ENCODE measurements around the gene NEXMIF.
"Not testable (repeated sequence)": the region's sequence is repeated elsewhere in the genome, so short reads cannot be mapped to it uniquely, and the experiment has no call there.

The NEXMIF gene

GRCh38 chrX:74925225-74926088 lies at the start of gene NEXMIF:
Gene NEXMIF (minus strand): TSS chrX:74925452.
- DNase-seq, result peak; percentile 52

DNA sequence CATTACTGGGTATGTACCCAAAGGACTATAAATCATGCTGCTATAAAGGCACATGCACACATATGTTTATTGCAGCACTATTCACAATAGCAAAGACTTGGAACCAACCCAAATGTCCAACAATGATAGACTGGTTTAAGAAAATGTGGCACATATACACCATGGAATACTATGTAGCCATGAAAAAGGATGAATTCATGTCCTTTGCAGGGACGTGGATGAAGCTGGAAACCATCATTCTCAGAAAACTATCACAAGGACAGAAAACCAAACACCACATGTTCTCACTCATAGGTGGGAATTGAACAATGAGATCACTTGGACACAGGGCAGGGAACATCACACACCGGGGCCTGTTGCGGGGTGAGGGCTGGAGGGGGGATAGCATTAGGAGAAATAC lies 36.7 kb upstream of the NEXMIF start:
- DNase-seq, result not testable (repeated sequence)

DNA sequence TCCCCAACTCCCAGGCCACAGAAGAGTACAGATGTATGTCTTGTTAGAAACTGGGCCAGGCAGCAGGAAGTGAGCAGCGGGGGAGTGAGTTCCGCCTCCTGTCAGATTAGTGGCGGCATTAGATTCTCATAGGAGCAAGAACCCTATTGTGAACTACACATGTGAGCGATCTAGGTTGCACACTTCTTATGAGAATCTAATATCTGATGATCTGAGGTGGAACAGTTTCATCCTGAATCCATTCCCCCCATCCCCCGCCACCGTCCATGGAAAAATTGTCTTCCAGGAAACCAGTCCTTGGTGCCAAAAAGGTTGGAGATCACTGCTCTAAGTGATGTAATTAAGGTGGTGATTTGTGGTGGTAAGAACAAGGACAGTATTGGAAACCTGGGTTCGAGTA lies 24.5 kb upstream of the NEXMIF start:
- no peak for DNase-seq

GRCh38 chrX:74940414-74940813 lies 15.2 kb upstream of the NEXMIF start:
- no peak for DNase-seq

DNA sequence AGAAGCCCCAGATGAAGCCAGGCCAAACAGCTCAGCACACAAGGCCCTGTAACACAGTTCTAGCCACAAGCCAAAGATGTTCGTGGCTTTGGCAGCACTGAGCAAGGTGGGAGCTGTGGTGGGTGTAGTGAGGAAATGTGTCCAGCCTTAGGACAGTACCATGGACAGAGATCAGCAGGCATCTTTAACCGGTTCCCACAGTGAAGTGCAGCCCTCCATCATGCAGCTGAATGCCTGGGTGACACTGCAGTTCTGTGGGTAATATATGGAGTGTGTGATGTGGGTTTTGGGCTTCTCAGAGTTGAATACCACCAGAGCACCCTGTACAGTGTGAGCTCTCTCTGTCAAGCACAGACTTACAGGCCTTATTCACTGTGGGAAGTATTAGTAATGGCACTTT lies 6.0 kb upstream of the NEXMIF start:
- DNase-seq, result no peak

GRCh38 chrX:74924449-74925224 lies 615 bp downstream of the NEXMIF start:
- peak; percentile 50 for DNase-seq

GRCh38 chrX:74923942-74924448 lies 1.3 kb downstream of the NEXMIF start:
- DNase-seq, result peak; percentile 40

DNA sequence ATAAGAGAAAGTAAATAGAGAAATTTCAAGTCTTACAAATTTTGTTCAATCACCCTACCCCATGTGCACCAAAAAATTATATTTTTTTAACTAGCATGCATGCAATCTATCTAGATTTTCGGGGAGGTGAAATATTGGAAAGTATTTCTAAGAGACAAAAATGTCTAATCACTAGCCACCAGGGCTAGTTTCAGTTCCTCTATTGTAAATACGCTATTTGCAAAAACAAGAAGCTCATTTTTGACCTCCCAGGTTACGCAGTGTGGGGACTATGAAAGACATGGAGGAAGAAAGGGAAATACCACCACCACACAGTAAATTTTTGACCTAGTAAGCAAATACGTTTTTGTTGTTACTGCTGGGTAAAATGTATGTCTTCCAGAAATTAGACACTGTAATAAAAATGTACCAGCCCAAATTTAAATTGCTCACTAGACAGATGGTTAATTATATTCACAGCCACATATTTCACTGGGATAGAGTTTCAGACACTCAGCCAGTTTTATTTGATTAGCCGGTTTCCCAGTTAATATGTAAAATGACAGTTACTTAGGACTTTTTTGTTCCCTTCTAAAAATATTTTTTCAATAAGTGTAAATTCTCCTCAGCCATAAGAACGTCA lies 2.2 kb downstream of the NEXMIF start:
- DNase-seq, result peak; percentile 67

DNA sequence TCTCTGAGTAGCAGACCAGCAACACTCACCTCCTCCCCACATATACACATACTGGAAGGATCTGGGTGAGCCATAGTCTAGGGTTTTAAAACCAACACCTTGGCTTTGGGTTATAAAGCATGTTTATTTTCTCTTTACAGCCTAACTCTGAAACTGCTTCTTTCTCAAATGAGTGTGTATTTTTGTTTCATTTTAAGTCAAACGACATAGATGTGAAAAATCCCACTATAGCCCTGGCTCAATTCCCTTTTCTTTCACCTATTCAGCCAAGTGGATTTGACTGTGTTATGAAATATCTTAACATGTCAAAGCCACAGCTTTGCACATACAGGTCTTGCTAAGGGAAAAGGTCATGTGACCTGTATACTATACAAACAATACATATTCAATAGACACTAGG lies 13.8 kb downstream of the NEXMIF start:
- no peak for DNase-seq

DNA sequence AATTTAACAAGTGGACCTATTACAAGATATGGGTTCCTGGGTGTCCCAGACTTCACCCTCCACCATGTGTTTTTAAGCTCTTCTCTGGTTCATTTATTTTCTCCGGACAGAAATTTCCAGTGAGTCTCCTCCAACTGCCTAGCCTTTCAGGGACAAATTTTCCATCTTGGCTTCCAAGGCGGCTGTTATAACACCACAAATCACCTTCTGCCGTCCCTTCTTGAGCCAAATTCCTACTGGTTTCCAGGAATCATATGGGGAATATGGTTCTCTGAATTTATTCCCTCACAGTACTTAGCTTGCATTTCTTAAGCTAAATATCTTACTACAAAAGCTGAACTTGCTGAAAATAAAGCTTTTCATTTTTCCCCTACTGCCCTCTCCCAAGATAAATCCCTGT lies 18.8 kb downstream of the NEXMIF start:
- DNase-seq, result no peak

- DNase-seq, result no peak
These were observed 22.4 kb downstream of the NEXMIF start for GRCh38 chrX:74902806-74903205.

GRCh38 chrX:74892561-74892960 lies 32.7 kb downstream of the NEXMIF start:
- no peak for DNase-seq

DNA sequence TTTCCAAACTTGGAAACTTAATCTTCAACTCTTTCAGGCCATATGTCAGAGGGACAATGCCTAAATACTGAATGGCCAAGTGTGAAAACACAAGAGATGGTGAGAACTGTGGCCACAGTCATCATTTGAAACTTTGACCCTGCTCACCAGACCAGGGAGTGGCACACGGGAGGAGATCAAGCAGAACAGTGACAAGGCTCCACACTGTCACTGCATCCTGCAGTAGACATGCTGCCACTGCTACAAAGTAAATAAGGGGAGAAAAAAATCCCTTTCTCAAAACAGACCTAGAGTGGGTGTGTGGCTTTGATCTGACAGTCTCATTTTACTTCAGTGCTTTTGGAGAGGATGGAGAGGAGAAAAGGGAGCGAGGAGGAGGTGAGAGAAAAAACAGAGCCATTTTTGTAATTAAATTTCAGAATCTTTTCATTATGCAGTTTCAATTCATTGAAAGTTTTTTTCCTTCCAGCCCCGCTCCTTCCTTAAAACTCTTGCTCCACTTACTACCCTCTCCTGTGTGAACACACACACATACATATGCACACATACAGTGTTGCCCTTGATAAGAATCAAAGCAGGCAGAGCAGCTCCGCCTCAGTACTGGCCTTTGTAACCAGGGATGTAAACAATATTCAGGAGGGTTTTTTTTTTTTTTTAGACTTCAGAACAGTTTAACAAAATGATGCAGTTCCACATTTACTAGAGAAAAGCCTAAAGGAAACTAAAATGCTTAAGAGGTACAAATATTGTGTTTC lies 34.4 kb downstream of the NEXMIF start:
- no peak for DNase-seq

- not testable (repeated sequence) for DNase-seq
These were observed 42.9 kb downstream of the NEXMIF start for GRCh38 chrX:74882383-74882782.

DNA sequence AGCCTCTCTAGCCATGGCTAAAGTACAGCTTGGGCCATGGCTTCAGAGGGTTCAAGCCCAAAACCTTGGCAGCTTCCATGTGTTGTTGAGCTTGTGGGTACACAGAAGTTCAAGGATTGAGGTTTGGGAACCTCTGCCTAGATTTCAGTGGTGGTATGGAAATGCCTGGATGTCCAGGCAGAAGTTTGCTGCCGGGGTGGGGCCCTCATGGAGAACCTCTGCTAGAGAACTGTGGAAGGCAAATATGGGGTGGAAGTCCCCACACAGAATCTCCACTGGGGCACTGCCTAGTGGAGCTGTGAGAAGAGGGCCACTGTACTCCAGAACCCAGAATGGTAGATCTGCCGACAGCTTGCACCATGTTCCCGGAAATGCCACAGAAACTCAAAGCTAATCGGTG lies 59.5 kb downstream of the NEXMIF start:
- DNase-seq, result no peak

GRCh38 chrX:74853255-74853654 lies 72.0 kb downstream of the NEXMIF start:
- no peak for DNase-seq

GRCh38 chrX:74835566-74835965 lies 89.7 kb downstream of the NEXMIF start:
- DNase-seq, result no peak

- DNase-seq, result not testable (repeated sequence)
These were observed 105.5 kb downstream of the NEXMIF start for GRCh38 chrX:74819797-74820196.

- DNase-seq, result no peak
These were observed 110.6 kb downstream of the NEXMIF start for GRCh38 chrX:74814681-74815080.

DNA sequence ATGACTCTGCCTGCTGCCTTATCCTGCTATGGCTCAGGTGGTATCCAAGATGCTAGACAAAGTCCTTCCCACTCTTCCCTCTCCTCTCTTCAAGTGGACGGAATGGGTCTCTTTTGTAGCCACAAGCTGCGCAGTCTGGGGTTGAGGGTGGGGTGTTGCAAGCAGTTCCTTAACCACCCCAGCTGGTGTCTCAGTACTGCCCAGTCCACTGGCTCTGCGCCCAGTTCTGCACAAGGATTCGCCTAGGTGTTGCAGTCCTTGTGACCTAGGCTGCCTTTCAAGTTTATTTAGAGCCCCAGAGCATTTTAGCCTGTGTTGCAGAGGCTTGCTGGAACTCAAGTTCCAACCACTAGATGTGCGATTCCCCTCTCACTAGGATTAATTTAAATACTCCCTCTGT lies 120.7 kb downstream of the NEXMIF start:
- no peak for DNase-seq

DNA sequence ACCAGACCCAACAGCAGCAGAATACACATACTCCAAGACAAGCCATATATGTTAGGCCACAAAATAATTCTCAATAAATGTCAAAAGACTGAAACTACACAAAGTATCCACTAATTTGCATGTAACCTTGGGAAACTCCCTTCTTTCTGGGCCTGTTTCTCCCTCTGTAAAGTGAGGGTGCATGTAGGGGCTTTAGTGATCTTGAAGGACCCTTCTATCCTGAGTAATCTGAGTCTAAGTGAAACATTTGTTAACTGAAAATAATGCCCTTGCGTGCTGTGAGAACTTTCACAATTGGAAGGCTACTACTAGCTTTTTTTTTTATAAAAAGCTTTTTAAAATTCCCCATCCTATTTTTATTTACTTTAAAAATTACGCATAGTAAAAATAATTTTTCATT lies 125.2 kb downstream of the NEXMIF start:
- no peak for DNase-seq

- no peak for DNase-seq
These were observed 127.8 kb downstream of the NEXMIF start for GRCh38 chrX:74797338-74797887.
